22Rv1 (cell line): ENCODE results near the gene GALNT7.

ENCODE experiments used
- H3K27ac ChIP-seq: fragments of 450-650 bp; 2 replicates; pipeline ENCODE4 v1.5.1; 2017
- ZFX ChIP-seq: fragments of 450-650 bp; IDR thresholded peaks from 2 replicates; pipeline ENCODE4 v1.6.1; 2017; ENCODE audit warnings: antibody characterized with exemption, borderline replicate concordance
- TF ChIP-seq, protein P1 (sequence below): fragments of 450-650 bp; IDR thresholded peaks from 2 replicates; pipeline ENCODE4 v1.5.1; 2017; ENCODE audit warnings: mild to moderate bottlenecking

GALNT7 gene

DNA sequence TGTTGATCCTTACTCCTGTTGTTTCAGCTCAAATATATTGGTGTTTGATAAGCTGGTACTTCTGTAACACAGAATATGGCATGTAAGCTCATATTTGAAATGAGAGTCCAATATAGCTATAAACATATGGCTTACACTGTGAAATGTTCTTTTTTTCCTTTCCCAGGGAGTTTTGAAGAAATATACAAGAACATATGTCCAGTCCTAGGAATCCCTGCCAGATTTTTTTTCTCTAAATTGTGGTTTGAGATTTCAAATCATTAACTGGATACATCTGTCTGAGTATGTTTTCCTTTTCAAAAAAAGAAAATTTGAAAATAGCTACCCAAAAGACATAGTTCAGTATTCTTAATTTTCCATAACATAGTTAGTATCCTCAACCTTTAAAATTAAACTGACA is 105.3 kb downstream of the GALNT7 start:
- H3K27ac ChIP-seq: no peak overlapping the region
- no peak for TF ChIP-seq ZFX
- TF ChIP-seq, protein P1, sequence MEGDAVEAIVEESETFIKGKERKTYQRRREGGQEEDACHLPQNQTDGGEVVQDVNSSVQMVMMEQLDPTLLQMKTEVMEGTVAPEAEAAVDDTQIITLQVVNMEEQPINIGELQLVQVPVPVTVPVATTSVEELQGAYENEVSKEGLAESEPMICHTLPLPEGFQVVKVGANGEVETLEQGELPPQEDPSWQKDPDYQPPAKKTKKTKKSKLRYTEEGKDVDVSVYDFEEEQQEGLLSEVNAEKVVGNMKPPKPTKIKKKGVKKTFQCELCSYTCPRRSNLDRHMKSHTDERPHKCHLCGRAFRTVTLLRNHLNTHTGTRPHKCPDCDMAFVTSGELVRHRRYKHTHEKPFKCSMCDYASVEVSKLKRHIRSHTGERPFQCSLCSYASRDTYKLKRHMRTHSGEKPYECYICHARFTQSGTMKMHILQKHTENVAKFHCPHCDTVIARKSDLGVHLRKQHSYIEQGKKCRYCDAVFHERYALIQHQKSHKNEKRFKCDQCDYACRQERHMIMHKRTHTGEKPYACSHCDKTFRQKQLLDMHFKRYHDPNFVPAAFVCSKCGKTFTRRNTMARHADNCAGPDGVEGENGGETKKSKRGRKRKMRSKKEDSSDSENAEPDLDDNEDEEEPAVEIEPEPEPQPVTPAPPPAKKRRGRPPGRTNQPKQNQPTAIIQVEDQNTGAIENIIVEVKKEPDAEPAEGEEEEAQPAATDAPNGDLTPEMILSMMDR: no peak

DNA sequence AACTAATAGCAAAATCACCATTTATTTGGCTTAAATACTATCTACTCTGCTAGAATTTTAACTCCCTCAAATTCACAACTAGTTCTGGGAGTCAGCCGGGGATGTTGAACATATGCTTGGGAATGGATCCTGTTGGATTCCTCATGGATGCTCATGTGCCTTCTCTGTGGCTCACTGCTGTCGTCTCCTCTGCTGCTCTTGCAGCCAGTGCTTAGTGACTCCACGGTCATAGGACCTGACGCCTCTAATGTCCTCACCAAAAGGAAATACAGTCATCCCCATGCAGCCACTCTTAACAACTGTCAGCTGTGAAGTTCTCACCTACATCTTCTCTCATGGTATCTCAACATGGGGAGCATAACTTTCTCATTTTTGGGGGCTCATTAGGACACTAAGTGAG is 106.1 kb downstream of the GALNT7 start:
- no peak overlapping the region for H3K27ac ChIP-seq
- TF ChIP-seq, protein P1: no peak
- no peak for TF ChIP-seq ZFX

DNA sequence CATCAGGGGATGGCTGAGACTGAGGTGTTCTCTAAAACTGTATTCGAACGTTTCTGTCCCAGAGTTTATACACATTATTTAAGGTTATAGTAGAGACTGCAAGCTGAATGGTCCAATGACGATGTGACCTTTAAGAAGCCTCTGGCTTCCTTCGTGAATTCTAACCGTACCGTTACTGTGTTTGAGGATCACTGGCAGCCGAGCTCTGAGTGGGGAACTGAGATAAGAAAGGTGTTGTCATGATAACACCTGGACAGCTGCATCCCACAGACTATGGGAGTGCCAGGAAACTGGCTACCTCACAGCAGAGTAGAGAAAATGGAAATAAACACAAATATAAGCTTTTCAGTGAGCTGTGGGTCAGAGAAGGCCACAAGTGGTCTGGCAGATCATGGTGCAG is 106.5 kb downstream of the GALNT7 start:
- no peak overlapping the region for H3K27ac ChIP-seq
- no peak for TF ChIP-seq ZFX
- TF ChIP-seq, protein P1: no peak

DNA sequence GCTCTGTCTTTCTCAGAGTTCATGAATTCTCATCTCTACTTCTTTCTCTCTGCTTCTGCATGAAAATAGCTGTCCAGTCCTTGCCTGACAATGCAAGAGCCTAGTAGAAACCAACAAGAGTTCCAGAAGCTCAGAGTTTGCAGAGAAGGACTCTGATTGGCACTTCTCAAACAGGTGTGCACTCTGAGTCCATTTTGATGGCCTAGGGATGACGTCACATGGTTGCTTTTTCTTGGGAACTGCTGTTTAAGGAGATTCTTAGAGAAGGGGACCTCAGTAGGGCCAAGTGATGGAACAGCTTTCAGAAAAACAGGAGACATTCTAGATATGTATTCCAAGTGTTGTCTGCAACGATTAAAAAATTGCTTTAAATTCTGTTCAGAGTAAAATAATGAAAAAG is 108.7 kb downstream of the GALNT7 start:
- no peak for TF ChIP-seq ZFX
- TF ChIP-seq, protein P1: no peak
- H3K27ac ChIP-seq: no peak overlapping the region

DNA sequence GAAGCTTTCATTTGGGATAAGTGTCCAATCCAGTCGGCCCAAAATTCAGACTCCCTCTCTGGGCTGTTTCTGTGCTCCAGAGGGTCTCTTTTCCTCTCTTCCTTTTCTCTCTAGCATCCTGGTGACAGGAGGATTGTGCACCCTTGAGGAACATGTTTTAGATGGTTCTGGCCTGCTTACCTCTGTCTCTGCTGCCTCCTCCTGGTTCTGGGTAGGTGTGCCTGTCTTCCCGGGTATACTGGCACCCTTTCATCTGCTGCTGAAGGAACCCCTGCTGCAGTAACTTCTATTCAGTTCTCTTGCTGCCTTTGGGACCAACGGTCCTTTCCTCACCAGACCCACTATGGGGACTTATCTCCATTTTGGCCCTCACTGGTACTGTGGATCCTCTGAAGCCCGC is 112.4 kb downstream of the GALNT7 start:
- H3K27ac ChIP-seq: no peak overlapping the region
- TF ChIP-seq ZFX: no peak
- TF ChIP-seq, protein P1: no peak

DNA sequence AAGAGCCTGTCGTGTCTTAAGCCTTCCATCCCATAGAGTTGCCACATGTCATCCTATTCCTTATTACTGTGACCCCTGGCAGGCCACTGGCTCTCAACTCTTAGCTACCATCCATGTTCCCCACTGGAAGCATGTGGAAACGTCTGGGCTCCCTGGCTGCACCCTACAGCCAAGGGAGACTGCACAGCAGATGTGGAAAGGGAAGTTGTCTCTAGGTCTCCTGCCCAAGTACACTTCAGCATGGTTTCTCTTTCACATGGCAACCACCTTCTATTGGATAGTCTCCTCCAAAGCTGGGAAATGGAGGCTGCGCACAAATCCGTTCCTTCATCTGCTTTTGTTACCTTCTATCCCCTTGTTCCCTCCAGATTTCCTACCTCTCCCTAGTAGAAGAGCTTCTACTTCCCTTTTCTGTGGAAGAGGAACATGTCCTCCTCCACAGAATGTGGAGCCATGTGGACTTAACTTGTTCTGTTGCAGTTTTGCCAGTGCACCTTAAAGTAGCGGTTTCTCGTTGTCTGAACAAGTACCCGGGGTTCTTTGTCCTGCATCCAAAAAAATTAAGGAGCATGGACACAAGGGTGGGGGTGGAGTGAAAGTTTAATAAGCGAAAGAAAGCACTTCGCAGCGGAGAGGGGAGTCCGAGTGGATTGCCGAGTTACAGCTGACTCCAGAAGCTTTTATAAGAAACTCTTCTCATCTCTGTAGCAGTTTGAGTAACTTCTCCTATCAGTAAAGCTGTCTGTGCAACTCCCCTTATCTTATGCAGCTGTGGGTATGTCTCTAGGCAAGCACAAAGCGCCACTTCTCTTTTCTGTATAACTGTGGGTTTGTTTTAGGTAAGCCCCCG is 113.0 kb downstream of the GALNT7 start:
- TF ChIP-seq, protein P1: no peak
- H3K27ac ChIP-seq: no peak overlapping the region

DNA sequence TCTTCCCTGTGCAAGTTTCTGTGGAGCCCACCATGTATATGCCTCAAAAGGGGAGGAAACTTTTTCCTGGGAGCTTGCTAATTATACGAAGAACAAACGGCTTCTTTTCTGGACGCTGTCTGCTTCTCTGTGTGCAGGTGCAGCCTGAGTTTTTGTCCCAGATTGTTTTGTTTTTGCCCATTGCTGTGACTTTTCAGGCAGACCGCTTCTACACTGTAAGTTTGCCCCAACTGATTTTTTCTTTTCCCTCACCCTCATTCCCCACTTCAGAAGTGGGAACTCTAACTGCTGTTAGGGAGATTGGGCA is 113.6 kb downstream of the GALNT7 start:
- TF ChIP-seq, protein P1: no peak
- TF ChIP-seq ZFX: no peak

More for the DNA sequence above, 113.6 kb downstream of the GALNT7 start:
- no peak overlapping the region for H3K27ac ChIP-seq
